T-helper 2 cell (primary cell): ENCODE measurements around the gene RIPK4.
"Not testable (repeated sequence)": the region's sequence is repeated elsewhere in the genome, so short reads cannot be mapped to it uniquely, and the experiment has no call there.

Source experiments
- DNase-seq, 5 experiments: peaks; one replicate each; pipeline versions ENCODE4 v3.0.0 to v3.0.0-alpha.2; 2012 to 2022

Gene RIPK4

GRCh38 chr21:41794600-41794999, 27.7 kb upstream of the RIPK4 start:
- DNase-seq, result no peak

- no peak for DNase-seq
Observed at GRCh38 chr21:41792711-41793110, 25.9 kb upstream of the RIPK4 start.

GRCh38 chr21:41786509-41786987, 19.7 kb upstream of the RIPK4 start:
- DNase-seq, result no peak

- DNase-seq, result not testable (repeated sequence)
Observed at GRCh38 chr21:41785262-41785661, 18.4 kb upstream of the RIPK4 start.

- DNase-seq, result no peak
Observed at GRCh38 chr21:41784456-41785102, 17.7 kb upstream of the RIPK4 start.

- DNase-seq, result peak in 1 of 5 experiments; percentile 70
Observed at GRCh38 chr21:41783476-41784180, 16.8 kb upstream of the RIPK4 start.

GRCh38 chr21:41781050-41781410, 14.2 kb upstream of the RIPK4 start:
- no peak for DNase-seq

GRCh38 chr21:41780337-41781049, 13.6 kb upstream of the RIPK4 start:
- DNase-seq, result no peak

- no peak for DNase-seq
Observed at GRCh38 chr21:41779659-41780058, 12.8 kb upstream of the RIPK4 start.

GRCh38 chr21:41778930-41779600, 12.2 kb upstream of the RIPK4 start:
- DNase-seq, result no peak

- no peak for DNase-seq
Observed at GRCh38 chr21:41777951-41778815, 11.3 kb upstream of the RIPK4 start.

- no peak for DNase-seq
Observed at GRCh38 chr21:41776778-41777177, 9.9 kb upstream of the RIPK4 start.

GRCh38 chr21:41775149-41775472, 8.3 kb upstream of the RIPK4 start:
- no peak for DNase-seq

- no peak for DNase-seq
Observed at GRCh38 chr21:41774467-41775148, 7.8 kb upstream of the RIPK4 start.

GRCh38 chr21:41772351-41773080, 5.7 kb upstream of the RIPK4 start:
- no peak for DNase-seq

GRCh38 chr21:41771625-41771945, 4.7 kb upstream of the RIPK4 start:
- DNase-seq, result no peak

GRCh38 chr21:41770901-41771624, 4.2 kb upstream of the RIPK4 start:
- no peak for DNase-seq

- DNase-seq, result no peak
Observed at GRCh38 chr21:41769933-41770332, 3.1 kb upstream of the RIPK4 start.

GRCh38 chr21:41769521-41769920, 2.7 kb upstream of the RIPK4 start:
- no peak for DNase-seq

- no peak for DNase-seq
Observed at GRCh38 chr21:41769111-41769510, 2.3 kb upstream of the RIPK4 start.
